HepG2 (cell line): Measurements from ENCODE around the gene KLHDC4. TPM values are rescaled to one million over a fixed set of nuclear protein-coding genes. Genes with fewer than 3 reads are reported as not detected.

Source experiments
- AKAP8 ChIP-seq: sonication (generic); formaldehyde crosslinking; IDR thresholded peaks from 2 replicates; pipeline ENCODE4 v1.5.1; 2020; ENCODE audit warnings: mild to moderate bottlenecking, missing genetic modification reagents
- CCAR2 ChIP-seq: fragments of 200-400 bp; formaldehyde crosslinking; optimal IDR thresholded peaks from 2 replicates; pipeline ENCODE3; 2018; ENCODE audit warnings: low read depth, mild to moderate bottlenecking, low read length, moderate library complexity
- FOSL1 ChIP-seq: sonication (generic); formaldehyde crosslinking; IDR thresholded peaks from 2 replicates; pipeline ENCODE4 v1.9.0; 2021; ENCODE audit warnings: missing genetic modification reagents, borderline replicate concordance
- HDAC1 ChIP-seq: sonication (generic); formaldehyde crosslinking; IDR thresholded peaks from 2 replicates; pipeline ENCODE4 v1.5.1; 2020; ENCODE audit warnings: mild to moderate bottlenecking, missing genetic modification reagents
- HNRNPL ChIP-seq: fragments of 200-400 bp; formaldehyde crosslinking; IDR thresholded peaks from 2 replicates; pipeline ENCODE4 v1.6.1; 2017; ENCODE audit warnings: mild to moderate bottlenecking, low read depth, low read length
- KAT8 ChIP-seq: IDR thresholded peaks from 2 replicates; pipeline ENCODE4 v1.6.1; 2016; ENCODE audit warnings: missing genetic modification reagents, missing compliant biosample characterization
- KDM5A ChIP-seq: fragments of 200-600 bp; sonication (generic); IDR thresholded peaks from 2 replicates; pipeline ENCODE4 v1.7.0; 2018; ENCODE audit warnings: antibody characterized with exemption, mild to moderate bottlenecking, low read length, borderline replicate concordance
- PPARG ChIP-seq: conservative IDR thresholded peaks from 2 replicates; pipeline ENCODE4 v1.6.1; 2016; ENCODE audit warnings: missing biosample characterization, missing genetic modification reagents
- SMAD9 ChIP-seq: sonication (generic); formaldehyde crosslinking; IDR thresholded peaks from 2 replicates; pipeline ENCODE4 v1.5.1; 2020; ENCODE audit warnings: mild to moderate bottlenecking, missing genetic modification reagents
- SRY ChIP-seq: sonication (generic); formaldehyde crosslinking; IDR thresholded peaks from 2 replicates; pipeline ENCODE4 v1.8.0; 2022; ENCODE audit warnings: mild to moderate bottlenecking, missing genetic modification reagents
- TGIF2 ChIP-seq: IDR thresholded peaks from 2 replicates; pipeline ENCODE4 v1.6.1; 2016; ENCODE audit warnings: control low read depth, missing compliant biosample characterization
- ZC3H13 ChIP-seq: sonication (generic); formaldehyde crosslinking; IDR thresholded peaks from 2 replicates; pipeline ENCODE4 v1.8.1; 2023; ENCODE audit warnings: mild to moderate bottlenecking, missing genetic modification reagents, moderate library complexity
- ZMYM3 ChIP-seq: sonication (generic); formaldehyde crosslinking; IDR thresholded peaks from 2 replicates; pipeline ENCODE4 v1.5.1; 2020; ENCODE audit warnings: mild to moderate bottlenecking, missing genetic modification reagents
- ZNF431 ChIP-seq: sonication (generic); formaldehyde crosslinking; IDR thresholded peaks from 2 replicates; pipeline ENCODE4 v1.9.0; 2022; ENCODE audit warnings: missing genetic modification reagents, low read depth, mild to moderate bottlenecking, borderline replicate concordance
- ZNF446 ChIP-seq: sonication (generic); formaldehyde crosslinking; IDR thresholded peaks from 2 replicates; pipeline ENCODE4 v1.5.0; 2020; ENCODE audit warnings: mild to moderate bottlenecking, missing genetic modification reagents
- ZNF672 ChIP-seq: sonication (generic); formaldehyde crosslinking; IDR thresholded peaks from 2 replicates; pipeline ENCODE4 v1.8.1; 2022; ENCODE audit warnings: missing genetic modification reagents
- ZNF747 ChIP-seq: sonication (generic); formaldehyde crosslinking; IDR thresholded peaks from 2 replicates; pipeline ENCODE4 v1.8.1; 2023; ENCODE audit warnings: missing genetic modification reagents, mild to moderate bottlenecking, borderline replicate concordance
- polyA plus RNA-seq, 8 experiments: library from polyadenylated mRNA; depleted of rRNA in 3 of 8; stranded (reverse) in 7 of 8; unstranded in 1 of 8; fragments of >200 nt; fragmentation: Illumina TruSeq in 4 of 8; extraction: Trizol in 4 of 8; gene quantifications; 2 replicates each; pipeline versions ENCODE4 v1.2.1 to v1.2.3, GENCODE V29; 2011 to 2016; ENCODE audit warnings: low read depth in 4 of 8, missing spikeins in 1 of 8, mixed read lengths in 1 of 8; ENCODE audit not compliant: insufficient read depth in 1 of 8
- total RNA-seq, 5 experiments: library from RNA; depleted of rRNA; stranded (reverse); fragments of >200 nt; fragmentation: Illumina TruSeq; extraction: Trizol; gene quantifications; 2 replicates each; pipeline ENCODE4 v1.2.3, GENCODE V29; 2016; ENCODE audit warnings: low read depth in 1 of 5
- TF ChIP-seq, protein P1 (sequence below): sonication (generic); formaldehyde crosslinking; IDR thresholded peaks from 2 replicates; pipeline ENCODE4 v1.5.0; 2020; ENCODE audit warnings: missing genetic modification reagents, mild to moderate bottlenecking, borderline replicate concordance
- TF ChIP-seq, protein P2 (sequence below): sonication (generic); formaldehyde crosslinking; IDR thresholded peaks from 2 replicates; pipeline ENCODE4 v1.4.0; 2020; ENCODE audit warnings: mild to moderate bottlenecking, missing genetic modification reagents, borderline replicate concordance
- TF ChIP-seq, protein P3 (sequence below): sonication (generic); formaldehyde crosslinking; IDR thresholded peaks from 2 replicates; pipeline ENCODE4 v1.8.0; 2022; ENCODE audit warnings: mild to moderate bottlenecking, missing genetic modification reagents, moderate library complexity
- TF ChIP-seq, protein P4 (sequence below): sonication (generic); formaldehyde crosslinking; IDR thresholded peaks from 2 replicates; pipeline ENCODE4 v1.8.1; 2023; ENCODE audit warnings: mild to moderate bottlenecking, missing genetic modification reagents
- TF ChIP-seq, protein P5 (sequence below): IDR thresholded peaks from 2 replicates; pipeline ENCODE4 v1.6.1; 2016; ENCODE audit warnings: missing genetic modification reagents, missing compliant biosample characterization

KLHDC4 gene
- total and polyA plus RNA-seq, 2 of the 13 experiments (the other 11 are each of a cell fraction or from before 2014, with no cell fraction given), result 18.7 to 31.8 TPM

DNA sequence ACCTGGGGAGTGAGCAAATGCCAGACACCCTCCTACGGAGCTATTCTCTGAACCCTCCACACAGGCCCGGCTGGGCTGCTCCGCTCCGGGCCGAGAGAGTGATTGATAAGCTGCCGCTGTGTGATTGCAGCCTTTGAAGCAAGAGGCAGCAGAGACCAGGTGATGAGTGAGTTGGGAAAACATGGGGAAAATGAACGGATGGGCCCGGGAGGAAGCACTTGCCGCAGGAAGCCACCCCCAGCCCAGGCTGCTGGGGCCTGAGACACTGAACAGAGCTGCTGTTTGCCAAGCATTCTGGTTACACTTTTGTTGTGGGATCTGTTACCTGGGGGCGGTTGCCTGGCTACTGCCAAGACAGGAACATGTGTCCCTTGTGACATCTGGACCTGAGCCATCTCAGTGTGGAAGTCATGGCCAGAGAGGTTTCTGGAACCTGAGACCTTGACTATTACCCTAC is 46.4 kb upstream of the KLHDC4 start (continued):
- TF ChIP-seq, protein P1, sequence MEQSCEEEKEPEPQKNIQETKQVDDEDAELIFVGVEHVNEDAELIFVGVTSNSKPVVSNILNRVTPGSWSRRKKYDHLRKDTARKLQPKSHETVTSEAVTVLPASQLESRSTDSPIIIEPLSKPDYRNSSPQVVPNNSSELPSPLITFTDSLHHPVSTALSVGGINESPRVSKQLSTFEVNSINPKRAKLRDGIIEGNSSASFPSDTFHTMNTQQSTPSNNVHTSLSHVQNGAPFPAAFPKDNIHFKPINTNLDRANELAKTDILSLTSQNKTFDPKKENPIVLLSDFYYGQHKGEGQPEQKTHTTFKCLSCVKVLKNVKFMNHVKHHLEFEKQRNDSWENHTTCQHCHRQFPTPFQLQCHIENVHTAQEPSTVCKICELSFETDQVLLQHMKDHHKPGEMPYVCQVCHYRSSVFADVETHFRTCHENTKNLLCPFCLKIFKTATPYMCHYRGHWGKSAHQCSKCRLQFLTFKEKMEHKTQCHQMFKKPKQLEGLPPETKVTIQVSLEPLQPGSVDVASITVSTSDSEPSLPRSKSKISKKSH, result no peak
- TF ChIP-seq, protein P2, sequence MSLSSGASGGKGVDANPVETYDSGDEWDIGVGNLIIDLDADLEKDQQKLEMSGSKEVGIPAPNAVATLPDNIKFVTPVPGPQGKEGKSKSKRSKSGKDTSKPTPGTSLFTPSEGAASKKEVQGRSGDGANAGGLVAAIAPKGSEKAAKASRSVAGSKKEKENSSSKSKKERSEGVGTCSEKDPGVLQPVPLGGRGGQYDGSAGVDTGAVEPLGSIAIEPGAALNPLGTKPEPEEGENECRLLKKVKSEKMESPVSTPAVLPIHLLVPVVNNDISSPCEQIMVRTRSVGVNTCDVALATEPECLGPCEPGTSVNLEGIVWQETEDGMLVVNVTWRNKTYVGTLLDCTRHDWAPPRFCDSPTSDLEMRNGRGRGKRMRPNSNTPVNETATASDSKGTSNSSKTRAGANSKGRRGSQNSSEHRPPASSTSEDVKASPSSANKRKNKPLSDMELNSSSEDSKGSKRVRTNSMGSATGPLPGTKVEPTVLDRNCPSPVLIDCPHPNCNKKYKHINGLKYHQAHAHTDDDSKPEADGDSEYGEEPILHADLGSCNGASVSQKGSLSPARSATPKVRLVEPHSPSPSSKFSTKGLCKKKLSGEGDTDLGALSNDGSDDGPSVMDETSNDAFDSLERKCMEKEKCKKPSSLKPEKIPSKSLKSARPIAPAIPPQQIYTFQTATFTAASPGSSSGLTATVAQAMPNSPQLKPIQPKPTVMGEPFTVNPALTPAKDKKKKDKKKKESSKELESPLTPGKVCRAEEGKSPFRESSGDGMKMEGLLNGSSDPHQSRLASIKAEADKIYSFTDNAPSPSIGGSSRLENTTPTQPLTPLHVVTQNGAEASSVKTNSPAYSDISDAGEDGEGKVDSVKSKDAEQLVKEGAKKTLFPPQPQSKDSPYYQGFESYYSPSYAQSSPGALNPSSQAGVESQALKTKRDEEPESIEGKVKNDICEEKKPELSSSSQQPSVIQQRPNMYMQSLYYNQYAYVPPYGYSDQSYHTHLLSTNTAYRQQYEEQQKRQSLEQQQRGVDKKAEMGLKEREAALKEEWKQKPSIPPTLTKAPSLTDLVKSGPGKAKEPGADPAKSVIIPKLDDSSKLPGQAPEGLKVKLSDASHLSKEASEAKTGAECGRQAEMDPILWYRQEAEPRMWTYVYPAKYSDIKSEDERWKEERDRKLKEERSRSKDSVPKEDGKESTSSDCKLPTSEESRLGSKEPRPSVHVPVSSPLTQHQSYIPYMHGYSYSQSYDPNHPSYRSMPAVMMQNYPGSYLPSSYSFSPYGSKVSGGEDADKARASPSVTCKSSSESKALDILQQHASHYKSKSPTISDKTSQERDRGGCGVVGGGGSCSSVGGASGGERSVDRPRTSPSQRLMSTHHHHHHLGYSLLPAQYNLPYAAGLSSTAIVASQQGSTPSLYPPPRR (CRISPR knock-in tag), result no peak
- no peak for TF ChIP-seq ZNF672 (CRISPR knock-in tag)
- peak; percentile 34; the same call in 1 of the 2 replicates for TF ChIP-seq KAT8 (CRISPR knock-in tag)
- TF ChIP-seq, protein P3, sequence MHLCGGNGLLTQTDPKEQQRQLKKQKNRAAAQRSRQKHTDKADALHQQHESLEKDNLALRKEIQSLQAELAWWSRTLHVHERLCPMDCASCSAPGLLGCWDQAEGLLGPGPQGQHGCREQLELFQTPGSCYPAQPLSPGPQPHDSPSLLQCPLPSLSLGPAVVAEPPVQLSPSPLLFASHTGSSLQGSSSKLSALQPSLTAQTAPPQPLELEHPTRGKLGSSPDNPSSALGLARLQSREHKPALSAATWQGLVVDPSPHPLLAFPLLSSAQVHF (CRISPR knock-in tag), result no peak
- TF ChIP-seq ZNF446 (CRISPR knock-in tag), result no peak
- no peak for TF ChIP-seq AKAP8 (CRISPR knock-in tag)
- TF ChIP-seq KDM5A, result no peak
- TF ChIP-seq TGIF2 (CRISPR knock-in tag), result no peak
- TF ChIP-seq HNRNPL, result no peak
- TF ChIP-seq ZMYM3 (CRISPR knock-in tag), result no peak
- no peak for TF ChIP-seq ZC3H13 (CRISPR knock-in tag)
- no peak for TF ChIP-seq ZNF431 (CRISPR knock-in tag)
- 0 out of 2 replicates have a peak, but pooled peaks have one; percentile 14 for TF ChIP-seq PPARG (CRISPR knock-in tag)
- TF ChIP-seq HDAC1 (CRISPR knock-in tag), result peak; percentile 52
- no peak for TF ChIP-seq ZNF747 (CRISPR knock-in tag)
- TF ChIP-seq SMAD9 (CRISPR knock-in tag), result no peak
- TF ChIP-seq, protein P4, sequence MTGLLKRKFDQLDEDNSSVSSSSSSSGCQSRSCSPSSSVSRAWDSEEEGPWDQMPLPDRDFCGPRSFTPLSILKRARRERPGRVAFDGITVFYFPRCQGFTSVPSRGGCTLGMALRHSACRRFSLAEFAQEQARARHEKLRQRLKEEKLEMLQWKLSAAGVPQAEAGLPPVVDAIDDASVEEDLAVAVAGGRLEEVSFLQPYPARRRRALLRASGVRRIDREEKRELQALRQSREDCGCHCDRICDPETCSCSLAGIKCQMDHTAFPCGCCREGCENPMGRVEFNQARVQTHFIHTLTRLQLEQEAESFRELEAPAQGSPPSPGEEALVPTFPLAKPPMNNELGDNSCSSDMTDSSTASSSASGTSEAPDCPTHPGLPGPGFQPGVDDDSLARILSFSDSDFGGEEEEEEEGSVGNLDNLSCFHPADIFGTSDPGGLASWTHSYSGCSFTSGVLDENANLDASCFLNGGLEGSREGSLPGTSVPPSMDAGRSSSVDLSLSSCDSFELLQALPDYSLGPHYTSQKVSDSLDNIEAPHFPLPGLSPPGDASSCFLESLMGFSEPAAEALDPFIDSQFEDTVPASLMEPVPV, result no peak
- no peak for TF ChIP-seq CCAR2
- TF ChIP-seq, protein P5, sequence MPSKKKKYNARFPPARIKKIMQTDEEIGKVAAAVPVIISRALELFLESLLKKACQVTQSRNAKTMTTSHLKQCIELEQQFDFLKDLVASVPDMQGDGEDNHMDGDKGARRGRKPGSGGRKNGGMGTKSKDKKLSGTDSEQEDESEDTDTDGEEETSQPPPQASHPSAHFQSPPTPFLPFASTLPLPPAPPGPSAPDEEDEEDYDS (CRISPR knock-in tag), result no peak
- TF ChIP-seq SRY, result no peak
- no peak for TF ChIP-seq FOSL1 (CRISPR knock-in tag)
